NCI-H128 (cell line): ENCODE measurements around the gene TMEM116.
"Not testable (repeated sequence)": the region's sequence is repeated elsewhere in the genome, so short reads cannot be mapped to it uniquely, and the experiment has no call there.

ENCODE experiments used
- DNase-seq: peaks from one replicate; lab custom pipeline; 2025; ENCODE audit not compliant: unreplicated experiment; lab: John Stamatoyannopoulos, UW

The TMEM116 gene

GRCh38 chr12:112012775-112013600 lies at the start of gene TMEM116, which contains the start of gene ERP29:
Gene TMEM116 (minus strand): TSS chr12:112013165. CDS start chr12:112005270, 7,895 bp downstream.
Gene ERP29 (plus strand): TSS chr12:112013426. CDS start chr12:112013466, 40 bp downstream.
- peak; percentile 97 for DNase-seq

DNA sequence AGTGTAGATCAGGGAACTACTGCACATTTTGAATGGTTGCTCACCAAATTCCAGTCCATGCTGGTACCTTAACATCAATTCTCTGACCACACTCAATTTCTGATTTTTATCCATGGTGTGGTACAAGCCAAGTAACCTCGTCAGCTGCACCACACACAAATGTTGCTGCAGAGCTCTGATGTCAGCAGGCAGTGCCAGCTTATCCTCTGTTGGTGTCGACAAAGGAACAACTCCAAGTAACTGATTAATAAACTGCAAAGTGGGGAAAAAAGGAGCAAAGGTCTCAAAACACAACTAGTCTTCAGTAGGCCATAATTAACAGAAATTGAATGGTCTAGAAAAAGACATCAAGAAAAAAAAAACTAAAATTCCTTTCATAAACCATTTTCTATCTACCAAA lies 48.2 kb upstream of the TMEM116 start:
- DNase-seq = no peak

GRCh38 chr12:112049351-112049750 lies 36.4 kb upstream of the TMEM116 start:
- DNase-seq = no peak

GRCh38 chr12:112046003-112046402 lies 33.0 kb upstream of the TMEM116 start:
- no peak for DNase-seq

DNA sequence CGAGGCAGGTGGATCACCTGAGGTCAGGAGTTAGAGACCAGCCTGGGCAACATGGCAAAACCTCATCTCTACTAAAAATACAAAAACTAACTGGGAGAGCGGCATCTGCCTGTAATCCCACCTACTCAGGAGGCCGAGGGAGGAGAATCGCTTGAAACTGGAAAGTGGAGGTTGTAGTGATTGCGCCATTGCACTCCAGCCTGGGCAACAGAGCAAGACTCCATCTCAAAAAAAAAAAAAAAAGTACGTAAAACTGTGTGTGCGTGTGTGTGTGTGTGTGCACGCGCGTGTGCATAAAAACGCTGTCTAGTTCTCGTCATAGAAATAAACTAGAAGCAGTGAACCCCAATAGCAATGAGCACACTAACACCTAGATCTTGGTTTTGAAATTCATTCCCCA lies 23.6 kb upstream of the TMEM116 start:
- not testable (repeated sequence) for DNase-seq

DNA sequence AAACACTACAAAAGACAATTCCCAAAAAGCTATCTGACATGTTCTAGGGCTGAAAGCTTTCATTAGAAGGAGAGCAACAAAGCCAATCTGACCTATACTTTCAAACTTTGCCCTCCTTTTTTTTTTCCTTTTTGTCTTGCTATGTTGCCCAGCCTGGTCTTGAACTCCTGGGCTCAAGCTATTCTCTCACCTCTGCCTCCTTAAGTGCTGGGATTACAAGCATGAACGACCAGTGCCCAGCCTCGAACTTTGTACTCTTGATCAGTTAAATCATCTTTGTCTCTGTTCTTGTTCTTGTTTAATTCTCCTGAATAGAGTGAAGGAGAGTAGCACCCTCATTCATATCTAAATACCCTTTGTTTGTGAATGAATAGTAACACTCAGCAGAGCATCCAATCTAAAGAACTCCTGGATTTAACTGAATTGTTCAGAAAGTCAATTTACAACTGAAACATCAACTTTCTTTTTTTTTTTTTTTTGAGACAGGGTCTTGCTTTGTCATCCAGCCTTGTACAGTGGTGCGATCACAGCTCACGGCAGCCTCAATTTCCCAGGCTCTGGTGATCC lies 22.3 kb upstream of the TMEM116 start:
- no peak for DNase-seq

GRCh38 chr12:112032292-112032691 lies 19.3 kb upstream of the TMEM116 start:
- DNase-seq = no peak

GRCh38 chr12:112031472-112031871 lies 18.5 kb upstream of the TMEM116 start:
- no peak for DNase-seq

DNA sequence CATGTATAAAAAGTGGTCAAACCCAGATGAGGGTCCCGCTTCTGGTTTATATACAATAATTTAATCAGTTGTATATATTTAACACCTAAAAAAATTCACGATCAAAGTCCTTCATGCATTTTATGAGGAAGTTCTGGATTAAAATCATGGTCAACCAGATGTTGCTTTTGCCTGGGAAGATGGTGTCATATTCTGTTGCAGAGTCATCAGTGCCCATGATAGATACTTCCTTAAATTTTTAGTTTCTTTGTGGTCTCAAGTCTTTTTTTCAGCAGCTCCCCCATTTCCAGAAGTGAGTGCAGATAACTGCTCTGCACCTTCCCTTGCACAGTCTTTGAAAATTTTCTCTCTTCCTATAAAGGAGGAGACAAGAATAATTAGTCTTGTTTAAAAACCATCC lies 16.3 kb upstream of the TMEM116 start:
- no peak for DNase-seq

GRCh38 chr12:112025808-112026375 lies 12.9 kb upstream of the TMEM116 start:
- DNase-seq = no peak

- DNase-seq = no peak
Observed at GRCh38 chr12:112023759-112024396, 10.9 kb upstream of the TMEM116 start.

DNA sequence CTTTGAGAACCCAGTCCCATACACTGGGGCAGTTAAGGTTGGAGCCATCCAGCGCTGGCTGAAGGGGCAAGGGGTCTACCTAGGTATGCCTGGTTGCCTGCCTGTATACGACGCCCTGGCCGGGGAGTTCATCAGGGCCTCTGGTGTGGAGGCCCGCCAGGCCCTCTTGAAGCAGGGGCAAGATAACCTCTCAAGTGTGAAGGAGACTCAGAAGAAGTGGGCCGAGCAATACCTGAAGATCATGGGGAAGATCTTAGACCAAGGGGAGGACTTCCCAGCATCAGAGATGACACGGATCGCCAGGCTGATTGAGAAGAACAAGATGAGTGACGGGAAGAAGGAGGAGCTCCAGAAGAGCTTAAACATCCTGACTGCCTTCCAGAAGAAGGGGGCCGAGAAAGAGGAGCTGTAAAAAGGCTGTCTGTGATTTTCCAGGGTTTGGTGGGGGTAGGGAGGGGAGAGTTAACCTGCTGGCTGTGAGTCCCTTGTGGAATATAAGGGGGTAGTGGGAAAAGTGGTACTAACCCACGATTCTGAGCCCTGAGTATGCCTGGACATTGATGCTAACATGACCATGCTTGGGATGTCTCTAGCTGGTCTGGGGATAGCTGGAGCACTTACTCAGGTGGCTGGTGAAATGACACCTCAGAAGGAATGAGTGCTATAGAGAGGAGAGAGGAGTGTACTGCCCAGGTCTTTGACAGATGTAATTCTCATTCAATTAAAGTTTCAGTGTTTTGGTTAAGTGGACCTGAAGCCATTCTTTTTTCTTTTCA lies 9.5 kb upstream of the TMEM116 start:
- DNase-seq = no peak

DNA sequence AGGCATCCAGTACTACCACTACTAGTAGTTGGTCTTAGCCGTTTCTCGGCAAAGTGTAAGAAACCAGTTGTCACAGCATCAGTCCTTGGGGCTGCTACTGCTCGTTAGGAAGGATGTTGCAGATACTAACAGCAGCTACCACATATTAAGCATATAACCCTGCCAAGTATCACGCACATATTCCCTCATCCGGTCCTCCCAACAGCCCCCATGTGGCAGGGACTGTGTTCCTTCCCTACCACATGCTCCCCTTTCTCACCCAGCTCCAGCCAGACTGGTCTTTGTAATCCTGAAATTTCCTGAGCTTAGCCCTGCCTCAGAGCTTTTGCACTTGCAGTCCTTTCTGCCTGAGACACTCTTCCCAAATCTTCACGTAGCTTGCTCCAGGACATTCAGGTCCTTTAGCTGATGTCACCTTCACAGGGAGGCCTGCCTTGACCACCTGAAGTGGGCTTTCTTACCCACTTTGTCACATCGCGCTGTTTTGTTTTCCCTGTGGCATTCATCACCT lies 8.0 kb upstream of the TMEM116 start:
- no peak for DNase-seq

GRCh38 chr12:112018571-112019237 lies 5.7 kb upstream of the TMEM116 start:
- DNase-seq = no peak

GRCh38 chr12:112017041-112017440 lies 4.1 kb upstream of the TMEM116 start:
- no peak for DNase-seq

- no peak for DNase-seq
Observed at GRCh38 chr12:112015938-112016337, 3.0 kb upstream of the TMEM116 start.

DNA sequence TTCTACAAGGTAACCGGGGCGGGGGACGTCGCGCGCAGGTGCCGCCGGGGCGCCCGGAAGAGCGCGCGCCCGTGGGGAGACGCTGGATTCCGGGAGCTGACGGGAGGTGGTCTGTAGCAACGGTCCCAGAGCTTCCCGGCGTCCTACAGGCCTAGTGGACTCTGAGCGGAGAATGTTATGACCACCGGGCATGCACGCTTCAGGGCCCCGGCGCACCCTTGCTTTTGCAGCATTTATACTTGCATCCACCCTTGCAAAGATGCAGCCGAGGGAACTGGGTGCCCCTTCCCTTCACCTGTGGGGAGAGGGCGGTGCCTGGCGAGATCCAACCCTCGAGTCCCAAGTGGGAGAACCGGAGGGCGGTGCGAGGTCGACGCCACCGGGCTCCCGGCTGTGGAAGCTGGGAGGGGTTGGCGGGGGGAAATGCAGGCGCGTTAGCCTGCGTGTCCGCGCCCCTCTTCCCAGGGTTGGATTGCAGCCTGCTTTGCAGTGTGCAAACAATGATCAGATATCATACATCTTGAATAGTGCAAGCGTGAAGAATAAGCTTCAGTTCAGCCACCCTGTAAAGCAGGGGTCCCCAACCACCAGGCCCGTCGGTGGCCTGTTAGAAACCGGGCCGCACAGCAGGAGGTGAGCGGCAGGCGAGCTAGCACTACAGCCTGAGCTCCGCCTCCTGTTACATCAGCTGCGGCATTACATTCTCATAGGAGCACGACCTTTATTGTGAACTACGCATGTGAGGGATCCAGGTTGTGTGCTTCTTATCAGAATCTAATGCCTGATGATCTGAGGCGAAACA lies 837 bp upstream of the TMEM116 start:
- DNase-seq = peak; percentile 36

DNA sequence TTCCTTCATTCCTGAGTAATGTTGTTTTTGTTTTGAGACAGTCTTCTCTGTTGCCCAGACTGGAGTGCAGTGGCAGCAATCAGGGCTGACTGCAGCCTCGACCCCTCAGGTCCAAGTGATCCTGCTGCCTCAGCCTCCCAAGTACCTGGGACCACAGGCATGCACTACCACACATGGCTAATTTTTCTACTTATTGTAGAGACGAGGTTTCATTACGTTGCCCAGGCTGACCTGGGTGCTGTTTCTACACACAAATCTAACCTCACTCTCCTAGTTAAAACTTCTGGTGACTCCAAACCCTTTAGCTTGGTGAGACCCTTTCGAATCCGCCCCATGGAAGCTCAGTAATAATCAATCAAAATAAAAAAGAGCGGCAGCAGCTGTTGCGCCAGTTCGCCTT lies 1.3 kb downstream of the TMEM116 start:
- no peak for DNase-seq
